ENCODE data around the gene AP4S1.
"Not testable (repeated sequence)": the region's sequence is repeated elsewhere in the genome, so short reads cannot be mapped to it uniquely, and the experiment has no call there.

The AP4S1 gene

GRCh38 chr14:31009836-31010574 lies 15.4 kb upstream of the AP4S1 start:
- DNase-seq = no peak

GRCh38 chr14:31010935-31011334 lies 14.5 kb upstream of the AP4S1 start:
- DNase-seq = no peak

GRCh38 chr14:31013841-31014240 lies 11.6 kb upstream of the AP4S1 start:
- no peak for DNase-seq

- no peak for DNase-seq
Observed at GRCh38 chr14:31018057-31018645, 7.3 kb upstream of the AP4S1 start.

- DNase-seq = no peak
Observed at GRCh38 chr14:31020834-31021575, 4.4 kb upstream of the AP4S1 start.

- no peak for DNase-seq
Observed at GRCh38 chr14:31021576-31021949, 3.9 kb upstream of the AP4S1 start.

- no peak for DNase-seq
Observed at GRCh38 chr14:31022386-31022785, 3.1 kb upstream of the AP4S1 start.

- DNase-seq = no peak
Observed at GRCh38 chr14:31024010-31024480, 1.4 kb upstream of the AP4S1 start.

- DNase-seq = no peak
Observed at GRCh38 chr14:31024577-31025366, 677 bp upstream of the AP4S1 start.

- no peak for DNase-seq
Observed at GRCh38 chr14:31026077-31026449, 614 bp downstream of the AP4S1 start, which contains the start of gene STRN3. Gene STRN3 (minus strand): TSS chr14:31026379. CDS start chr14:31026185, 194 bp downstream.

GRCh38 chr14:31026450-31027235 lies 1.2 kb downstream of the AP4S1 start:
- DNase-seq = peak; percentile 94

- no peak for DNase-seq
Observed at GRCh38 chr14:31027847-31028246, 2.4 kb downstream of the AP4S1 start.

- DNase-seq = no peak
Observed at GRCh38 chr14:31029016-31029970, 3.8 kb downstream of the AP4S1 start.

- no peak for DNase-seq
Observed at GRCh38 chr14:31030469-31030868, 5.0 kb downstream of the AP4S1 start.

- DNase-seq = no peak
Observed at GRCh38 chr14:31036552-31036951, 11.1 kb downstream of the AP4S1 start.

- DNase-seq = no peak
Observed at GRCh38 chr14:31037709-31038221, 12.3 kb downstream of the AP4S1 start.

- DNase-seq = no peak
Observed at GRCh38 chr14:31038521-31039166, 13.2 kb downstream of the AP4S1 start.

- DNase-seq = no peak
Observed at GRCh38 chr14:31042300-31042699, 16.9 kb downstream of the AP4S1 start.

- DNase-seq = not testable (repeated sequence)
Observed at GRCh38 chr14:31042893-31043292, 17.4 kb downstream of the AP4S1 start.

GRCh38 chr14:31043379-31043778 lies 17.9 kb downstream of the AP4S1 start:
- no peak for DNase-seq
